Left renal pelvis (tissue), 4 donors: ENCODE data around the gene C2CD5. TPM values are rescaled to one million over a fixed set of nuclear protein-coding genes. Genes with fewer than 3 reads are reported as not detected.
"Not testable (repeated sequence)": the region's sequence is repeated elsewhere in the genome, so short reads cannot be mapped to it uniquely, and the experiment has no call there.

ENCODE experiments used
- DNase-seq, 4 donors: peaks; one replicate each; pipeline ENCODE4 v3.0.0-alpha.2; 2013; ENCODE audit warnings: low read depth in 4 of 4, low spot score in 3 of 4
- polyA plus RNA-seq, 4 donors: library from polyadenylated mRNA; unstranded; fragments of 120-200 nt; gene quantifications; one replicate each; pipeline ENCODE4 v1.2.1, GENCODE V29; 2013; ENCODE audit not compliant: insufficient read length in 4 of 4

Gene C2CD5
- polyA plus RNA-seq, 4 donors, result 70.2 to 89.7 (median 82.3) TPM

- not testable (repeated sequence) for DNase-seq
These were observed 63.5 kb downstream of the C2CD5 start for GRCh38 chr12:22480814-22481213.

- DNase-seq, result no peak
These were observed 64.3 kb downstream of the C2CD5 start for GRCh38 chr12:22480016-22480415.

- DNase-seq, result no peak
These were observed 66.5 kb downstream of the C2CD5 start for GRCh38 chr12:22477894-22478287.

GRCh38 chr12:22477166-22477893 lies 67.0 kb downstream of the C2CD5 start:
- DNase-seq, result no peak

- DNase-seq, result no peak
These were observed 68.2 kb downstream of the C2CD5 start for GRCh38 chr12:22476133-22476532.

GRCh38 chr12:22474970-22475720 lies 69.2 kb downstream of the C2CD5 start:
- no peak for DNase-seq

- no peak for DNase-seq
These were observed 71.1 kb downstream of the C2CD5 start for GRCh38 chr12:22473212-22473611.

- DNase-seq, result no peak
These were observed 77.2 kb downstream of the C2CD5 start for GRCh38 chr12:22467190-22467589.

- no peak for DNase-seq
These were observed 81.0 kb downstream of the C2CD5 start for GRCh38 chr12:22463306-22463705.

- DNase-seq, result no peak
These were observed 82.6 kb downstream of the C2CD5 start for GRCh38 chr12:22461786-22462185.

GRCh38 chr12:22459838-22460490 lies 84.4 kb downstream of the C2CD5 start:
- no peak for DNase-seq

- DNase-seq, result no peak
These were observed 85.9 kb downstream of the C2CD5 start for GRCh38 chr12:22458298-22458937.

GRCh38 chr12:22457085-22457484 lies 87.3 kb downstream of the C2CD5 start:
- no peak for DNase-seq

GRCh38 chr12:22453511-22453910 lies 90.8 kb downstream of the C2CD5 start:
- no peak for DNase-seq

GRCh38 chr12:22447223-22447622 lies 97.1 kb downstream of the C2CD5 start:
- no peak for DNase-seq

GRCh38 chr12:22444317-22444665 lies 100.1 kb downstream of the C2CD5 start:
- DNase-seq, result not testable (repeated sequence)

GRCh38 chr12:22443379-22444316 lies 100.7 kb downstream of the C2CD5 start:
- peak; percentile 58 to 74 (median 66) for DNase-seq

- no peak for DNase-seq
These were observed 107.1 kb downstream of the C2CD5 start for GRCh38 chr12:22437031-22437806.

GRCh38 chr12:22435583-22435982 lies 108.8 kb downstream of the C2CD5 start:
- DNase-seq, result no peak
